Activated CD8-positive, alpha-beta T cell treated with anti-CD3 and anti-CD28 coated beads for 36 hours (primary cell): ENCODE data around the gene ATF1. TPM values are rescaled to one million over a fixed set of nuclear protein-coding genes. Genes with fewer than 3 reads are reported as not detected.
A peak's percentile ranks its signal among the peaks of the same experiment; 100 is the strongest.

Experiments used
- ATAC-seq: fragments of 200-7000 bp; cut with Tn5 transposase; one replicate; pipeline ENCODE4 v1.10.0; 2021; ENCODE audit warnings: mild to moderate bottlenecking, moderate library complexity
- CTCF ChIA-PET: fragments of 350-600 bp; sonication (Branson Sonifier 250); formaldehyde crosslinking; loops from one replicate; lab custom pipeline; 2021; ENCODE audit warnings: antibody characterized with exemption; lab: Charles Lee
- POLR2A ChIA-PET: fragments of 350-600 bp; sonication (Branson Sonifier 250); formaldehyde crosslinking; loops from one replicate; lab custom pipeline; 2021; ENCODE audit warnings: antibody characterized with exemption; lab: Charles Lee
- DNase-seq: peaks from one replicate; pipeline ENCODE4 v3.0.0-alpha.2; 2020
- H3K27ac Mint-ChIP-seq: one replicate; pipeline ENCODE4 v1.8.0; 2021; ENCODE audit warnings: mild to moderate bottlenecking, mixed read lengths
- H3K27me3 Mint-ChIP-seq: one replicate; pipeline ENCODE4 v1.8.0; 2021; ENCODE audit warnings: mixed read lengths
- H3K36me3 Mint-ChIP-seq: one replicate; pipeline ENCODE4 v1.8.0; 2021; ENCODE audit warnings: low read depth, mixed read lengths
- H3K4me1 Mint-ChIP-seq: one replicate; pipeline ENCODE4 v1.8.0; 2021; ENCODE audit warnings: low read depth, mixed read lengths
- H3K4me3 Mint-ChIP-seq: one replicate; pipeline ENCODE4 v1.8.0; 2021; ENCODE audit warnings: mild to moderate bottlenecking, moderate library complexity, mixed read lengths
- H3K9me3 Mint-ChIP-seq: one replicate; pipeline ENCODE4 v1.8.0; 2021; ENCODE audit warnings: mixed read lengths
- intact Hi-C: fragments of 100-400 bp; cut with micrococcal nuclease; formaldehyde crosslinking; loops from one replicate; pipeline ENCODE4 v1.10.0; 2022
- total RNA-seq, 2 experiments: library from RNA; stranded (reverse); gene quantifications; one replicate each; pipeline ENCODE4 v1.2.3, GENCODE V29; 2021
- TF ChIP-seq, protein P1 (sequence below): fragments of 200-600 bp; IDR thresholded peaks from one replicate; pipeline ENCODE4 v1.8.0; 2022; ENCODE audit warnings: antibody characterized with exemption, mild to moderate bottlenecking

ATF1 gene
- total RNA-seq, 2 experiments from 2014 or later: 46.6 to 49.8 TPM

GRCh38 chr12:50740307-50740706, 23.6 kb upstream of the ATF1 start:
- ChIA-PET CTCF (no interaction called here), POLR2A (no interaction called here)
- Mint-ChIP-seq H3K4me3 (no peak overlapping the region), H3K36me3 (peaks cover 37% of the 10 kb centered on the region), H3K4me1 (no peaks in the 10 kb centered on the region), H3K27me3 (no peaks in the 10 kb centered on the region), H3K9me3 (no peaks in the 10 kb centered on the region), H3K27ac (no peak overlapping the region)
- ATAC-seq (no peak), DNase-seq (peak; percentile 15)
- TF ChIP-seq, protein P1, sequence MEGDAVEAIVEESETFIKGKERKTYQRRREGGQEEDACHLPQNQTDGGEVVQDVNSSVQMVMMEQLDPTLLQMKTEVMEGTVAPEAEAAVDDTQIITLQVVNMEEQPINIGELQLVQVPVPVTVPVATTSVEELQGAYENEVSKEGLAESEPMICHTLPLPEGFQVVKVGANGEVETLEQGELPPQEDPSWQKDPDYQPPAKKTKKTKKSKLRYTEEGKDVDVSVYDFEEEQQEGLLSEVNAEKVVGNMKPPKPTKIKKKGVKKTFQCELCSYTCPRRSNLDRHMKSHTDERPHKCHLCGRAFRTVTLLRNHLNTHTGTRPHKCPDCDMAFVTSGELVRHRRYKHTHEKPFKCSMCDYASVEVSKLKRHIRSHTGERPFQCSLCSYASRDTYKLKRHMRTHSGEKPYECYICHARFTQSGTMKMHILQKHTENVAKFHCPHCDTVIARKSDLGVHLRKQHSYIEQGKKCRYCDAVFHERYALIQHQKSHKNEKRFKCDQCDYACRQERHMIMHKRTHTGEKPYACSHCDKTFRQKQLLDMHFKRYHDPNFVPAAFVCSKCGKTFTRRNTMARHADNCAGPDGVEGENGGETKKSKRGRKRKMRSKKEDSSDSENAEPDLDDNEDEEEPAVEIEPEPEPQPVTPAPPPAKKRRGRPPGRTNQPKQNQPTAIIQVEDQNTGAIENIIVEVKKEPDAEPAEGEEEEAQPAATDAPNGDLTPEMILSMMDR: no peak
- intact Hi-C loops: no loop called here

GRCh38 chr12:50742776-50743175, 21.1 kb upstream of the ATF1 start:
- no peak for ATAC-seq
- Mint-ChIP-seq H3K36me3 (peaks cover 40% of the 10 kb centered on the region), H3K4me3 (no peak overlapping the region), H3K27ac (no peak overlapping the region), H3K9me3 (no peaks in the 10 kb centered on the region), H3K27me3 (no peaks in the 10 kb centered on the region), H3K4me1 (no peaks in the 10 kb centered on the region)
- TF ChIP-seq, protein P1: no peak
- ChIA-PET CTCF (interaction anchor here (0.6 kb wide), 1 partner anchor 542 kb away, joined by 3 read pairs; no protein-coding TSS in a partner anchor), POLR2A (interaction anchor here (0.7 kb wide), 1 partner anchor 115 kb away, joined by 3 read pairs; no protein-coding TSS in a partner anchor)
- intact Hi-C loops: no loop called here
- DNase-seq: no peak

- H3K27me3 Mint-ChIP-seq: no peaks in the 10 kb centered on the region
- POLR2A ChIA-PET: no interaction called here
- CTCF ChIA-PET: interaction anchor here (0.9 kb wide), 1 partner anchor 10 kb away, joined by 3 read pairs; no protein-coding TSS in a partner anchor
- no peak for ATAC-seq
- no peaks in the 10 kb centered on the region for H3K9me3 Mint-ChIP-seq
- DNase-seq: no peak
- no peak overlapping the region for H3K4me3 Mint-ChIP-seq
- intact Hi-C loops: no loop called here
- peaks cover 23% of the 10 kb centered on the region for H3K36me3 Mint-ChIP-seq
- TF ChIP-seq, protein P1: no peak
- no peak overlapping the region for H3K27ac Mint-ChIP-seq
- no peaks in the 10 kb centered on the region for H3K4me1 Mint-ChIP-seq
These were observed 18.0 kb upstream of the ATF1 start for GRCh38 chr12:50745861-50746260.

GRCh38 chr12:50746431-50746830, 17.5 kb upstream of the ATF1 start:
- no peak overlapping the region for H3K27ac Mint-ChIP-seq
- ATAC-seq (no peak), DNase-seq (no peak)
- ChIA-PET CTCF (interaction anchor here (0.8 kb wide), 1 partner anchor 11 kb away, joined by 3 read pairs; no protein-coding TSS in a partner anchor), POLR2A (no interaction called here)
- no peaks in the 10 kb centered on the region for H3K27me3 Mint-ChIP-seq
- no peaks in the 10 kb centered on the region for H3K4me1 Mint-ChIP-seq
- TF ChIP-seq, protein P1: no peak
- H3K4me3 Mint-ChIP-seq: no peak overlapping the region
- H3K36me3 Mint-ChIP-seq: peaks cover 18% of the 10 kb centered on the region
- no peaks in the 10 kb centered on the region for H3K9me3 Mint-ChIP-seq
- intact Hi-C loops: no loop called here

GRCh38 chr12:50747817-50748216, 16.1 kb upstream of the ATF1 start:
- Mint-ChIP-seq H3K27ac (no peak overlapping the region), H3K4me3 (no peak overlapping the region), H3K9me3 (no peaks in the 10 kb centered on the region), H3K36me3 (peaks cover 11% of the 10 kb centered on the region), H3K4me1 (no peaks in the 10 kb centered on the region), H3K27me3 (no peaks in the 10 kb centered on the region)
- no peak for DNase-seq
- intact Hi-C loops: no loop called here
- ChIA-PET POLR2A (no interaction called here), CTCF (no interaction called here)
- TF ChIP-seq, protein P1: no peak
- ATAC-seq: no peak
